ENCODE results near the gene SOAT1.

- TF ChIP-seq, protein P1, sequence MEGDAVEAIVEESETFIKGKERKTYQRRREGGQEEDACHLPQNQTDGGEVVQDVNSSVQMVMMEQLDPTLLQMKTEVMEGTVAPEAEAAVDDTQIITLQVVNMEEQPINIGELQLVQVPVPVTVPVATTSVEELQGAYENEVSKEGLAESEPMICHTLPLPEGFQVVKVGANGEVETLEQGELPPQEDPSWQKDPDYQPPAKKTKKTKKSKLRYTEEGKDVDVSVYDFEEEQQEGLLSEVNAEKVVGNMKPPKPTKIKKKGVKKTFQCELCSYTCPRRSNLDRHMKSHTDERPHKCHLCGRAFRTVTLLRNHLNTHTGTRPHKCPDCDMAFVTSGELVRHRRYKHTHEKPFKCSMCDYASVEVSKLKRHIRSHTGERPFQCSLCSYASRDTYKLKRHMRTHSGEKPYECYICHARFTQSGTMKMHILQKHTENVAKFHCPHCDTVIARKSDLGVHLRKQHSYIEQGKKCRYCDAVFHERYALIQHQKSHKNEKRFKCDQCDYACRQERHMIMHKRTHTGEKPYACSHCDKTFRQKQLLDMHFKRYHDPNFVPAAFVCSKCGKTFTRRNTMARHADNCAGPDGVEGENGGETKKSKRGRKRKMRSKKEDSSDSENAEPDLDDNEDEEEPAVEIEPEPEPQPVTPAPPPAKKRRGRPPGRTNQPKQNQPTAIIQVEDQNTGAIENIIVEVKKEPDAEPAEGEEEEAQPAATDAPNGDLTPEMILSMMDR (IDR thresholded peaks at IDR 0.05): no peak
- TF ChIP-seq POLR2A (IDR thresholded peaks at IDR 0.05): no peak
Observed at GRCh38 chr1:179303200-179303785, 9.7 kb downstream of the SOAT1 start.

Data from thyroid gland (tissue), 4 donors.